Measurements from ENCODE around the gene STX10.
A peak's percentile ranks its signal among the peaks of the same experiment; 100 is the strongest.

The STX10 gene

GRCh38 chr19:13110099-13110610 is 40.0 kb downstream of the STX10 start:
- H3K36me3 ChIP-seq = peaks cover 38 to 90% (median 76%) of the 10 kb centered on the region in 11 experiments
- H3K9ac ChIP-seq = peak overlapping the region in 4 of 11 experiments; percentile 13 to 42 (median 36); a peak in 4 of 22 replicates

GRCh38 chr19:13109361-13110098 is 40.6 kb downstream of the STX10 start:
- Histone ChIP-seq H3K4me3 (no peak overlapping the region), H3K4me2 (peak overlapping the region in 1 of 11 experiments; percentile 76; a peak in 2 of 22 replicates), H3K9me3 (replicated peaks in 1 of 11) (no peaks in the 10 kb centered on the region), H3K27ac (peak overlapping the region in 4 of 11 experiments; percentile 13 to 59 (median 30); a peak in 5 of 22 replicates), H4K20me1 (peaks cover 0 to 6% (median 0%) of the 10 kb centered on the region in 11 experiments; a peak in 1 of 22 replicates), H3K36me3 (peaks cover 38 to 83% (median 70%) of the 10 kb centered on the region in 11 experiments), H3K9ac (peak overlapping the region in 4 of 11 experiments; percentile 9 to 41 (median 24); a peak in 2 of 22 replicates), H3K27me3 (no peaks in the 10 kb centered on the region), H3K4me1 (peaks cover 21 to 57% (median 43%) of the 10 kb centered on the region in 10 experiments)
- no peak for TF ChIP-seq Cebpa-rat (IDR thresholded peaks at IDR 0.05)

More at GRCh38 chr19:13110099-13110610, 40.0 kb downstream of the STX10 start:
- Histone ChIP-seq H3K4me1 (peaks cover 21 to 57% (median 43%) of the 10 kb centered on the region in 10 experiments), H4K20me1 (peaks cover 0 to 6% (median 0%) of the 10 kb centered on the region in 11 experiments; a peak in 1 of 22 replicates), H3K9me3 (replicated peaks in 1 of 11) (no peaks in the 10 kb centered on the region), H3K4me2 (no peak overlapping the region), H3K27ac (peak overlapping the region in 3 of 11 experiments; percentile 9 to 43 (median 16); a peak in 5 of 22 replicates), H3K27me3 (no peaks in the 10 kb centered on the region), H3K4me3 (no peak overlapping the region)
- TF ChIP-seq Cebpa-rat (IDR thresholded peaks at IDR 0.05) = no peak

GRCh38 chr19:13104848-13105711 is 45.1 kb downstream of the STX10 start:
- H3K27me3 ChIP-seq = no peaks in the 10 kb centered on the region
- H3K4me2 ChIP-seq = peak overlapping the region; percentile 79 to 100 (median 98)
- peak overlapping the region; percentile 78 to 99 (median 97) for H3K27ac ChIP-seq
- peak overlapping the region; percentile 73 to 98 (median 94) for H3K9ac ChIP-seq
- H3K4me1 ChIP-seq = peaks cover 44 to 85% (median 75%) of the 10 kb centered on the region in 10 experiments
- H3K36me3 ChIP-seq = peaks cover 20 to 57% (median 35%) of the 10 kb centered on the region in 11 experiments
- H4K20me1 ChIP-seq = peaks cover 3 to 23% (median 19%) of the 10 kb centered on the region in 11 experiments; a peak in 16 of 22 replicates
- TF ChIP-seq Cebpa-rat (IDR thresholded peaks at IDR 0.05) = no peak
- peak overlapping the region; percentile 45 to 73 (median 60) for H3K4me3 ChIP-seq
- H3K9me3 ChIP-seq (replicated peaks in 1 of 11) = no peaks in the 10 kb centered on the region

- TF ChIP-seq Cebpa-rat (IDR thresholded peaks at IDR 0.05) = no peak; a peak in 1 of 22 replicates
- H3K4me2 ChIP-seq = peak overlapping the region; percentile 79 to 100 (median 98)
- no peaks in the 10 kb centered on the region for H3K27me3 ChIP-seq
- peaks cover 19 to 57% (median 34%) of the 10 kb centered on the region in 11 experiments for H3K36me3 ChIP-seq
- peak overlapping the region; percentile 78 to 99 (median 97) for H3K27ac ChIP-seq
- H3K4me3 ChIP-seq = peak overlapping the region; percentile 45 to 73 (median 60)
- no peaks in the 10 kb centered on the region for H3K9me3 ChIP-seq (replicated peaks in 1 of 11)
- peaks cover 50 to 88% (median 82%) of the 10 kb centered on the region in 10 experiments for H3K4me1 ChIP-seq
- H4K20me1 ChIP-seq = peaks cover 3 to 30% (median 25%) of the 10 kb centered on the region in 11 experiments; a peak in 16 of 22 replicates
- peak overlapping the region; percentile 73 to 98 (median 94) for H3K9ac ChIP-seq
Measured at GRCh38 chr19:13104360-13104847, 45.8 kb downstream of the STX10 start.

GRCh38 chr19:13103581-13104359 is 46.4 kb downstream of the STX10 start:
- peak overlapping the region; percentile 84 to 98 (median 94) for H3K9ac ChIP-seq
- H3K4me1 ChIP-seq = peaks cover 57 to 92% (median 85%) of the 10 kb centered on the region in 10 experiments

GRCh38 chr19:13102666-13103580 is 47.3 kb downstream of the STX10 start, which contains the start of gene LYL1:
Gene LYL1 (minus strand): TSS chr19:13102858. CDS start chr19:13101171, 1,687 bp downstream.
- Histone ChIP-seq H3K36me3 (peaks cover 7 to 51% (median 28%) of the 10 kb centered on the region in 11 experiments; a peak in 21 of 22 replicates), H3K4me2 (peak within 1 kb of the TSS; percentile 79 to 100 (median 98)), H3K9ac (peak within 1 kb of the TSS; percentile 84 to 98 (median 94)), H4K20me1 (peaks cover 3 to 41% (median 34%) of the 10 kb centered on the region in 11 experiments; a peak in 18 of 22 replicates), H3K4me1 (peaks cover 59 to 93% (median 81%) of the 10 kb centered on the region in 10 experiments), H3K9me3 (replicated peaks in 1 of 11) (no peaks in the 10 kb centered on the region), H3K4me3 (peak within 1 kb of the TSS; percentile 69 to 87 (median 79)), H3K27ac (peak within 1 kb of the TSS; percentile 78 to 99 (median 97)), H3K27me3 (peaks cover 0 to 9% (median 4%) of the 10 kb centered on the region in 11 experiments; a peak in 7 of 22 replicates)
- TF ChIP-seq Cebpa-rat (IDR thresholded peaks at IDR 0.05) = no peak

More at GRCh38 chr19:13103581-13104359, 46.4 kb downstream of the STX10 start:
- Histone ChIP-seq H3K27ac (peak overlapping the region; percentile 78 to 99 (median 97)), H4K20me1 (peaks cover 3 to 37% (median 30%) of the 10 kb centered on the region in 11 experiments; a peak in 18 of 22 replicates), H3K9me3 (replicated peaks in 1 of 11) (no peaks in the 10 kb centered on the region), H3K4me2 (peak overlapping the region; percentile 79 to 100 (median 98)), H3K27me3 (peaks cover 0 to 5% (median 3%) of the 10 kb centered on the region in 11 experiments; a peak in 5 of 22 replicates), H3K36me3 (peaks cover 15 to 57% (median 34%) of the 10 kb centered on the region in 11 experiments; a peak in 21 of 22 replicates), H3K4me3 (peak overlapping the region; percentile 69 to 87 (median 79); a peak in 19 of 20 replicates)
- peak in 7 of 11 experiments; percentile 14 to 81 (median 63); a peak in 7 of 22 replicates for TF ChIP-seq Cebpa-rat (IDR thresholded peaks at IDR 0.05)

Data from BLaER1 treated with 17β-estradiol and CSF1 and Interleukin-3, amounts not matched to agents 10 nM and 100 nM (cell line).